Activated naive CD4-positive, alpha-beta T cell treated with anti-CD3 and anti-CD28 coated beads, Interleukin-2, amount 50 U/mL, for 24 hours (primary cell): ENCODE results near the gene CACNB4.

Experiments
- H3K27ac Mint-ChIP-seq: one replicate; pipeline ENCODE4 v1.8.0; 2021; ENCODE audit warnings: mild to moderate bottlenecking, mixed read lengths
- H3K27me3 Mint-ChIP-seq: one replicate; pipeline ENCODE4 v1.8.0; 2021; ENCODE audit warnings: mixed read lengths
- H3K36me3 Mint-ChIP-seq: one replicate; pipeline ENCODE4 v1.8.0; 2021; ENCODE audit warnings: mixed read lengths
- H3K4me1 Mint-ChIP-seq: one replicate; pipeline ENCODE4 v1.8.0; 2021; ENCODE audit warnings: mixed read lengths
- H3K4me3 Mint-ChIP-seq: one replicate; pipeline ENCODE4 v1.8.0; 2021; ENCODE audit warnings: mild to moderate bottlenecking, mixed read lengths
- H3K9me3 Mint-ChIP-seq: one replicate; pipeline ENCODE4 v1.8.0; 2021; ENCODE audit warnings: mixed read lengths

CACNB4 gene

DNA sequence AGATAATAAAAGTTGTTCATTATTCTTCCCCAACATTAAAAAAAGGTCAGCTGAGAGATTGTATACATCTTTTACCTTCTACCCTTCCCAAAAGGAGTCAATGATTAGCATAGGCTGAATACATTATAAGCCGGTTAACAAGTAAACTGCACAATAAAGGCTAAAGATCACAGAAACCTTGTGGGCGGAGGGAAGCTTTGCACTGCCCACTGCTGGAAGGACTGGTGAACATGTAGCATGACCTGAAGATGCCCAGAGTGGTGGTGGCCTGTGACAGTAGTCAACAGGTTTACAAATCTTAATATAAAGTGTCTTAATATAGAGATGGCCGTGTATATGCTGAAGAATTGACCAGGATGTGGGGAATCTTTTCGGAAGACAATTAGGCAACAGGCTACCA is 306.3 kb downstream of the CACNB4 start:
- Mint-ChIP-seq H3K27ac (no peak overlapping the region), H3K27me3 (no peaks in the 10 kb centered on the region), H3K4me1 (no peaks in the 10 kb centered on the region), H3K9me3 (no peaks in the 10 kb centered on the region), H3K4me3 (no peak overlapping the region), H3K36me3 (peaks cover 20% of the 10 kb centered on the region)

DNA sequence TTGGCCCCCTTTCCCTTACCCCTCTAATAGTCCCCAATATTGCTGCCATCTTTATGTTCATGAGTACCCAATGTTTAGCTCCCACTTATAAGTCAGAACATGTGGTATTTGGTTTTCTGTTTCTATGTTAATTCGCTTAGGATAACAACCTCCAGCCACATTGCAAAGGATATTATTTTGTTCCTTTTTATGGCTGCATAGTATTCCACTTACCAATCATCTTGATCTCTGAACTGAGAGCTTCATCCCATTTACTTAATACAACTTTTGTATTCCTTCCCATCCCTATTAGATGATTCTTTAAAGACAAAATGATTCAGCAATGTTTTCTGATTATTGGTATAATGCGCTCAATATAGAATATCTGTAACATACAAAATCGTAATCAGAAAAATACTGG is 307.3 kb downstream of the CACNB4 start:
- no peak overlapping the region for H3K27ac Mint-ChIP-seq
- H3K36me3 Mint-ChIP-seq, result peaks cover 18% of the 10 kb centered on the region
- no peak overlapping the region for H3K4me3 Mint-ChIP-seq
- no peaks in the 10 kb centered on the region for H3K27me3 Mint-ChIP-seq
- H3K9me3 Mint-ChIP-seq, result no peaks in the 10 kb centered on the region
- H3K4me1 Mint-ChIP-seq, result no peaks in the 10 kb centered on the region

DNA sequence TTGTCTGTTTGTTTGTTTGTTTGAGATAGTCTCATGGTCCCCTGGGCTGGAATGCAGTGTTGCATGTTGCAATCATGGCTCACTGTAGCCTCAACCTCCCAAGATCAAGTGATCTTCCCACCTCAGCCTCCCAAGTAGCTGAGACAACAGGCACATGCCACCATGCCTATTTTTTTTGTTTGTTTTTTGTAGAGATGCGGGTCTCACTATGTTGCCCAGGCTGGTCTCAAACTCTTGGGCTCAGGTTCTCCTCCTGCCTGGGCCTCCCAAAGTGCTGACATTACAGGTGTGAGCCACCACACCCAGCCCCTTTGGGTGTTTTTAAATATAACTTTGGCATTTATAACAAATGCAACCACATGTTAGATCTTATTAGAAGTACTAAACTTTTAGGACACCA is 308.2 kb downstream of the CACNB4 start:
- Mint-ChIP-seq H3K4me1 (no peaks in the 10 kb centered on the region), H3K9me3 (no peaks in the 10 kb centered on the region), H3K36me3 (peaks cover 11% of the 10 kb centered on the region), H3K27me3 (no peaks in the 10 kb centered on the region), H3K27ac (no peak overlapping the region), H3K4me3 (no peak overlapping the region)

DNA sequence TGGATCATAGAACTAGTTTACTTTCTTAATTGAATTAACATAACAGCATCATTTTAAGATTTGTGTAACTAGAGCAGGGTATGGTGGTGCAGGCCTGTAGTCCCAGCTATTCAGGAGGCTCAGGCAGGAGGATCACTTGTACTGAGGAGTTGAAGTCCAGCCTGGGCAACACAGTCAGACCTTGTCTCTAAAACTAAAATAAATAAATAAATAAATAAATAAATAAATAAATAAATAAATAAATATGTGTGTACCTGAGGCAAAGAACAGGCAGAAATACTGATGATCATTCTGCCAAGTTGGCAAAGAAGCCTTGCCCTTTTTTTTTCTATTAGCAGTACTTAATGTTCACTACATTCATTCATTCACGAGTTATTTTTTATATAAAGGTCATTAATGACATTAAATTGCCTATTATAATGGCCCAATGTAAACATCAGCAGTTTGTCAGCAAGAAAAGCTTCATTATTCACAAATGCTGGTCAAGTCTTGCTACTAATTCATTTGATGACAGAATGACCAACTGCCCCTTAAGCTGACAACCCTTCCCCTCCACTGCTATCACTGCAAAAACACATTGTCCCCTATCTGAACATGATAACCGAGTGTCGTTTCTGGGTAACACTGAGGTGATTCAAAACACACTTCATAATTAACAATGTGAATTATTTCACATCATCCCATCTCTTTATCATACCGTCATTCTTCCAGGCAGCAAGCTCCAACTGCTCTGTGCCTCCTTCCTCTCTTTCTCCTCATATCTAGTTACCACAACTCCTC is 309.6 kb downstream of the CACNB4 start:
- H3K4me3 Mint-ChIP-seq, result no peak overlapping the region
- no peaks in the 10 kb centered on the region for H3K27me3 Mint-ChIP-seq
- H3K9me3 Mint-ChIP-seq, result no peaks in the 10 kb centered on the region
- no peaks in the 10 kb centered on the region for H3K4me1 Mint-ChIP-seq
- no peak overlapping the region for H3K27ac Mint-ChIP-seq
- H3K36me3 Mint-ChIP-seq, result peaks cover 15% of the 10 kb centered on the region

DNA sequence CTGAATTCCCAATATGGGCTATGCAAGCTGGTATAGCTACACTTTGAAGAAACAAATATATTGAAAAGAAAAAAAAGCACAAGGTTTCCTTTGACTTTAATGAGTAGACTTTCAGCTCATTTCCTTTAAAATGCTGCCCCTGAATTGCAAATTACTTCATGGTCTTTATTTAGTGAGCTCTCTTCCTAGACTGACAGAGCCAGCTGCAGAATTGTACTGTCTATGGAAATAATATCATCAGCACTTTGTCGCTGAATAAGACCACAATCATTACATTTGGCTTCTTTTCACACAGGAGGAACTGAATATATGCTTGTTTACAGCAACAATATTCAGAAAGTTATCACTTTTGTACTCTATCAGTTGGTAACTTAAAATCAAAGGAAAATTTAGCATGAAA is 312.4 kb downstream of the CACNB4 start:
- Mint-ChIP-seq H3K4me1 (no peaks in the 10 kb centered on the region), H3K27ac (no peak overlapping the region), H3K27me3 (no peaks in the 10 kb centered on the region), H3K9me3 (no peaks in the 10 kb centered on the region), H3K4me3 (no peak overlapping the region), H3K36me3 (peaks cover 12% of the 10 kb centered on the region)

DNA sequence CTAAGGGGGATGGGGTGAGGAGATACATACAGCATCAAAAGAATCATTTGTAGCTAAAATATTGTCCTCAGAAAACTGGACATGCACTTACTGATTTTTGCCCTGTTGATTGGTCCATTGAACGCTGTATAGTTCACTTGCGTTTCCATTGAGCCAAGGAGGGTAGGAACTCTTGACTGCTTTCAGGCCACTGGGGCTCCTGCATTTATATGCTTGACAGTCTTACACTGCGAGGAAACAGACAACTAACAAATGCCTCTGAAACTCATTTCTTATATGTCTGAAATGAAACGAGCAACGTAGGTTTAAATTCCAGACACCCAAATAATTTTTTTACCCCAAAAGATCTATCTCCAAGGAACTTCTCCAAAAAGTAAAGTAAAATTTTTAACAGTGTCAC is 312.8 kb downstream of the CACNB4 start:
- Mint-ChIP-seq H3K27me3 (no peaks in the 10 kb centered on the region), H3K27ac (no peak overlapping the region), H3K4me3 (no peak overlapping the region), H3K36me3 (peaks cover 12% of the 10 kb centered on the region), H3K4me1 (no peaks in the 10 kb centered on the region), H3K9me3 (no peaks in the 10 kb centered on the region)

DNA sequence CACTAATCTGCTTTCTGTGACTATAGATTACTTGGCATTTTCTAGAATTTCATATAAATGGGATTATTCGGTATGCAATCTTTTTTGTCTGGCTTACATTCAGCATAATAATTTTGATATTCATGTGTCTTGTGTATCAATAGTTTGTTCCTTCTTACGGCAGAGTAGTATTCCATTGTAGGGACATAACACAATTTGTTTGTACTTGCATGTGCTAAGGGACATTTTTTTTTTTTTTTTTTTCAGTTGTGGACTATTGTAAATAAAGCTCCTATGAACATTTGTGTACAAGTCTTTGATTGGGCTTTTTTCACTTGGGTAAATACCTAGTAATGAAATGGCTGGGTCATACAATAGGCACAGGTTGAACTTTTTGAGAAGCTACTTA is 315.7 kb downstream of the CACNB4 start:
- Mint-ChIP-seq H3K27ac (no peak overlapping the region), H3K4me1 (no peaks in the 10 kb centered on the region), H3K4me3 (no peak overlapping the region), H3K9me3 (no peaks in the 10 kb centered on the region), H3K27me3 (no peaks in the 10 kb centered on the region), H3K36me3 (peaks cover 27% of the 10 kb centered on the region)
